Measurements from ENCODE around the gene MSANTD4. TPM values are rescaled to one million over a fixed set of nuclear protein-coding genes. Genes with fewer than 3 reads are reported as not detected.
"Not testable (repeated sequence)": the region's sequence is repeated elsewhere in the genome, so short reads cannot be mapped to it uniquely, and the experiment has no call there.

The MSANTD4 gene
- total RNA-seq, 4 donors from 2014 or later = 2.2 to 13.3 (median 10.2) TPM

DNA sequence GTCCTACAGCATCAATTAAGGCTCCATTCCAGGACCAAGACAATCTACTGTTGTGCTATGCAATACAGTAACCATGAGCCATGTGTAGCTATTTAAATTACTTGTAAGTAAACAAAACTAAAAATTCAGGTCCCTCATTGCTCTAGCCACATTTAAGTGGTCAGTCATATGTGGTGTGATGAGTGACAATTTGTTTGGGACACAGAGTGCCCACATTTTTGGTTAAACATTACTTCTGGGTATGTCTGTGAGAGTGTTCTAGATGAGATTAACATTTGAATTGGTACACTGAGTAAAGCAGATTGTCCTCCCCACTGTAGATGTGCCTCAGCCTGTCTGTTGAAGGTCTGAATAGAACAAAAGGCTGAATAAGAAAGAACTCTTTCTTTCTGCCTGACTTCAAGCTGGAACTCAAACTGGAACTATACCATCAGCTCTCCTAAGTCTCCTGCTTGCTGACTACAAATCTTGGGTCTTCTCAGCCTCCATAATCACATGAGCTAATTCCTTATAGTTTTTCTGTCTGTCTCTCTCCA, 39.3 kb upstream of the MSANTD4 start:
- DNase-seq = no peak
- Histone ChIP-seq H3K9me3 (no peaks in the 10 kb centered on the region), H3K27ac (no peak overlapping the region), H3K27me3 (no peaks in the 10 kb centered on the region), H3K4me3 (no peak overlapping the region), H3K4me1 (no peaks in the 10 kb centered on the region), H3K36me3 (no peaks in the 10 kb centered on the region)
- intact Hi-C loops (cut with DNase I; ENCODE audit: low total_unique reads) (no loop called here), in situ Hi-C loops (cut with MboI; ENCODE audit: low pct_ligation_motif_present in 1 of 4, low pct_unique_long_range_greater_than_20kb in 1 of 4, low sequenced_read_pairs in 3 of 4) (no loop called here)
- no peak for TF ChIP-seq POLR2AphosphoS5 (IDR thresholded peaks at IDR 0.05)
- TF ChIP-seq, protein P1, sequence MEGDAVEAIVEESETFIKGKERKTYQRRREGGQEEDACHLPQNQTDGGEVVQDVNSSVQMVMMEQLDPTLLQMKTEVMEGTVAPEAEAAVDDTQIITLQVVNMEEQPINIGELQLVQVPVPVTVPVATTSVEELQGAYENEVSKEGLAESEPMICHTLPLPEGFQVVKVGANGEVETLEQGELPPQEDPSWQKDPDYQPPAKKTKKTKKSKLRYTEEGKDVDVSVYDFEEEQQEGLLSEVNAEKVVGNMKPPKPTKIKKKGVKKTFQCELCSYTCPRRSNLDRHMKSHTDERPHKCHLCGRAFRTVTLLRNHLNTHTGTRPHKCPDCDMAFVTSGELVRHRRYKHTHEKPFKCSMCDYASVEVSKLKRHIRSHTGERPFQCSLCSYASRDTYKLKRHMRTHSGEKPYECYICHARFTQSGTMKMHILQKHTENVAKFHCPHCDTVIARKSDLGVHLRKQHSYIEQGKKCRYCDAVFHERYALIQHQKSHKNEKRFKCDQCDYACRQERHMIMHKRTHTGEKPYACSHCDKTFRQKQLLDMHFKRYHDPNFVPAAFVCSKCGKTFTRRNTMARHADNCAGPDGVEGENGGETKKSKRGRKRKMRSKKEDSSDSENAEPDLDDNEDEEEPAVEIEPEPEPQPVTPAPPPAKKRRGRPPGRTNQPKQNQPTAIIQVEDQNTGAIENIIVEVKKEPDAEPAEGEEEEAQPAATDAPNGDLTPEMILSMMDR (IDR thresholded peaks at IDR 0.05) = no peak
- TF ChIP-seq POLR2A (IDR thresholded peaks at IDR 0.05) = no peak
- TF ChIP-seq EP300 (IDR thresholded peaks at IDR 0.05; ENCODE audit: low read depth) = no peak

- TF ChIP-seq EP300 (IDR thresholded peaks at IDR 0.05; ENCODE audit: low read depth) (no peak), POLR2A (IDR thresholded peaks at IDR 0.05) (no peak), POLR2AphosphoS5 (IDR thresholded peaks at IDR 0.05) (no peak)
- TF ChIP-seq, protein P1 (IDR thresholded peaks at IDR 0.05) = no peak
- H3K27ac ChIP-seq = no peak overlapping the region
- intact Hi-C loops (cut with DNase I; ENCODE audit: low total_unique reads) (no loop called here), in situ Hi-C loops (cut with MboI; ENCODE audit: low pct_ligation_motif_present in 1 of 4, low pct_unique_long_range_greater_than_20kb in 1 of 4, low sequenced_read_pairs in 3 of 4) (no loop called here)
- H3K27me3 ChIP-seq = no peaks in the 10 kb centered on the region
- no peaks in the 10 kb centered on the region for H3K4me1 ChIP-seq
- 100% methylated on average over 1 of the region's 1 CpG for WGBS, 2 donors (ENCODE audit: low coverage in 1 of 2)
- no peaks in the 10 kb centered on the region for H3K9me3 ChIP-seq
- H3K36me3 ChIP-seq = no peaks in the 10 kb centered on the region
- H3K4me3 ChIP-seq = no peak overlapping the region
- DNase-seq = no peak
Observed at GRCh38 chr11:106059617-106060016, 37.6 kb upstream of the MSANTD4 start.

- H3K36me3 ChIP-seq; H3K4me1 ChIP-seq; H3K27ac ChIP-seq; in situ Hi-C loops (cut with MboI; ENCODE audit: low pct_ligation_motif_present in 1 of 4, low pct_unique_long_range_greater_than_20kb in 1 of 4, low sequenced_read_pairs in 3 of 4); H3K9me3 ChIP-seq; H3K27me3 ChIP-seq; DNase-seq; H3K4me3 ChIP-seq; intact Hi-C loops (cut with DNase I; ENCODE audit: low total_unique reads): not testable (repeated sequence)
- WGBS, 2 donors (ENCODE audit: low coverage in 1 of 2) = 97 to 98% methylated on average over 8 to 14 of the region's 14 CpGs
Observed at GRCh38 chr11:106058377-106058776, 36.3 kb upstream of the MSANTD4 start.

GRCh38 chr11:106051103-106051502, 29.1 kb upstream of the MSANTD4 start:
- H3K9me3 ChIP-seq = no peaks in the 10 kb centered on the region
- TF ChIP-seq POLR2AphosphoS5 (IDR thresholded peaks at IDR 0.05) = no peak
- no peak for TF ChIP-seq POLR2A (IDR thresholded peaks at IDR 0.05)
- TF ChIP-seq EP300 (IDR thresholded peaks at IDR 0.05; ENCODE audit: low read depth) = no peak
- TF ChIP-seq, protein P1 (IDR thresholded peaks at IDR 0.05) = no peak
- 78 to 80% methylated on average over 2 of the region's 2 CpGs for WGBS, 2 donors (ENCODE audit: low coverage in 1 of 2)
- H3K36me3 ChIP-seq = no peaks in the 10 kb centered on the region
- in situ Hi-C loops (cut with MboI; ENCODE audit: low pct_ligation_motif_present in 1 of 4, low pct_unique_long_range_greater_than_20kb in 1 of 4, low sequenced_read_pairs in 3 of 4) (no loop called here), intact Hi-C loops (cut with DNase I; ENCODE audit: low total_unique reads) (no loop called here)
- no peak for DNase-seq
- H3K4me1 ChIP-seq = no peaks in the 10 kb centered on the region
- no peaks in the 10 kb centered on the region for H3K27me3 ChIP-seq
- no peak overlapping the region for H3K4me3 ChIP-seq
- H3K27ac ChIP-seq = no peak overlapping the region

All from transverse colon (tissue), 4 donors.